ENCODE data around the gene SETDB2.

The SETDB2 gene, protein sequence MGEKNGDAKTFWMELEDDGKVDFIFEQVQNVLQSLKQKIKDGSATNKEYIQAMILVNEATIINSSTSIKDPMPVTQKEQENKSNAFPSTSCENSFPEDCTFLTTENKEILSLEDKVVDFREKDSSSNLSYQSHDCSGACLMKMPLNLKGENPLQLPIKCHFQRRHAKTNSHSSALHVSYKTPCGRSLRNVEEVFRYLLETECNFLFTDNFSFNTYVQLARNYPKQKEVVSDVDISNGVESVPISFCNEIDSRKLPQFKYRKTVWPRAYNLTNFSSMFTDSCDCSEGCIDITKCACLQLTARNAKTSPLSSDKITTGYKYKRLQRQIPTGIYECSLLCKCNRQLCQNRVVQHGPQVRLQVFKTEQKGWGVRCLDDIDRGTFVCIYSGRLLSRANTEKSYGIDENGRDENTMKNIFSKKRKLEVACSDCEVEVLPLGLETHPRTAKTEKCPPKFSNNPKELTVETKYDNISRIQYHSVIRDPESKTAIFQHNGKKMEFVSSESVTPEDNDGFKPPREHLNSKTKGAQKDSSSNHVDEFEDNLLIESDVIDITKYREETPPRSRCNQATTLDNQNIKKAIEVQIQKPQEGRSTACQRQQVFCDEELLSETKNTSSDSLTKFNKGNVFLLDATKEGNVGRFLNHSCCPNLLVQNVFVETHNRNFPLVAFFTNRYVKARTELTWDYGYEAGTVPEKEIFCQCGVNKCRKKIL

DNA sequence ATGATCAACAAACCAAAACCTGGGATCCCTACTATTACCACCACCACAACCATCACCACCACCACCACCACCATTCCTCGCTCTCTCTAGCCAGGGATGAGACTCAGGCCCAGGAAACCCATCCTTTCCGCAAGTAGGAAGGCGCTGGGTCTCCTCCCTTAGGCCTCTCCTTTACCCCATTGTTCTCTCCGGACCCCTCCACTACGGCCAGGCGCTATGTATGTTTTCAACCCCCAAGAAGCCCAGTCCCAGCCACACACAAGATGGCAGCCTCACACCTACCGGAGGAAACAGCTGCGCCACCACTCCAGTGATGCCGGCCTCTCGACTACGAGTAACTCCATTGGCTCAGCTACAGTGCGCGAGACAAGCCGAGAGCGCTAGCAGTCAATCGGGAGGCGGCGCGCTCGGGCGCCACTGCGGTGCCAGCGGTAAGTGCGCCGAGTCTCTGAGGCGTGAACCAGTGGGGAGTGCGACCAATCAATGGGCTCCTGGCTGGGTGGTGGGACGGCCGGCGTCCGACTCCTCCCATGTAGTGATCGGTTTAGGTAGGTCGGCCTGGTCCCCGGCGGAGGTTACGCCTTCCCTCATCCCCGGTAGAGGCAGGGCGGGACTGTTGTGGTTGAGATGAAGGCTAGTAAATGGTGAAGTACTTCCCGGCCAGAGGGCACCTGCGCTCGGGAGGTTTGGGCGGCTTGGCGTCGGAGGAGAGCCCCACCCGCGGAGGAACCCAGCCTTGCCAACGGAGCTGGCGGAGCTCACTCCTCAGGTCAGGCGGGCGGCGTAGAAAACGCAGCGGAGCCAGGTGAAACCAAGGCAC is at the start of gene SETDB2, which contains the start of gene CAB39L:
Gene SETDB2, plus strand, starts transcription at position 571 of the 820 bp plus-strand sequence. CDS start 7,620 bp downstream, outside the sequence.
Gene CAB39L, minus strand, starts transcription at position 361 of the 820 bp plus-strand sequence. CDS start 61,154 bp downstream, outside the sequence.
- DNase-seq (ENCODE audit: low read depth) = peak; percentile 84

DNA sequence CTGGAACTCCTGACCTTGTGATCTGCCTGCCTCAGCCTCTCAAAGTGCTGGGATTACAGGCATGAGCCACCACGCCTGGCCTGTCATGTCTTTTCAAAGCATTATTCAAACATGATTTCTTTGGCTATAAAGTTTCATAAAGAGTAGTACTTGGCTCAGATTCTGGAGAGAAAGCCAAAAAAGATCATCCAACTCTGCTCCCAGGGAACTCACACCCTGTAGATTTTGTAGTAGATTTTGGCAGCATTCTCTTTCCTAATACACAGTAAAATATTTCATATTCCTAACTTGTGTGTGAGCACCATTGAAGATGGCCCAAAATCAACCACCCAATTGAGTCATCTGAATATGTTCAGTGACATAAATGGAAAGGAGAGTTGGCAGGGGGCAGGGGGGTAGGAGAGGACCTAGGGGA is 48.6 kb upstream of the SETDB2 start:
- DNase-seq (ENCODE audit: low read depth) = no peak

DNA sequence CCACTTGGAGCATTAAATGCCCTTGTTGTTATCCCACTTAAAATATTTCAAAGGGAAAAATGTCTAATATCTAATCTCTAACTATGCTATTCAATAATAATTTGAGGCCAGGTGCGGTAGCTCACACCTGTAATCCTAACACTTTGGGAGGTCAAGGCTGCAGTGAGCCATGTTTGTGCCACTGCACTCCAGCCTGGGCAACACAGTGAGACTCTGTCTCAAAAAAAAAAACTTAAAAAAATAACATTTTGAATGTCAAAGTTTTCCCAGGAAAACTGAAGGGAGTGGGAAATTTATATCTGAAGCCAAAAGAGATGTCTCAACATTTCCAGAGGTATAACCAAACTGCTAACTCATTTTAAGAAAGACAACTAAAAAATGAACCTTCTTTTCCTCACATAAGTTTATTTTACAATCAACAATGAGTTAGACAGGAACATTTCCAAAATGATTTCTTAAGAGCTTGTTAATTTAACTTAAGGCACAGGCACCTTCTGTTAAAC is 48.1 kb upstream of the SETDB2 start:
- no peak for DNase-seq (ENCODE audit: low read depth)

DNA sequence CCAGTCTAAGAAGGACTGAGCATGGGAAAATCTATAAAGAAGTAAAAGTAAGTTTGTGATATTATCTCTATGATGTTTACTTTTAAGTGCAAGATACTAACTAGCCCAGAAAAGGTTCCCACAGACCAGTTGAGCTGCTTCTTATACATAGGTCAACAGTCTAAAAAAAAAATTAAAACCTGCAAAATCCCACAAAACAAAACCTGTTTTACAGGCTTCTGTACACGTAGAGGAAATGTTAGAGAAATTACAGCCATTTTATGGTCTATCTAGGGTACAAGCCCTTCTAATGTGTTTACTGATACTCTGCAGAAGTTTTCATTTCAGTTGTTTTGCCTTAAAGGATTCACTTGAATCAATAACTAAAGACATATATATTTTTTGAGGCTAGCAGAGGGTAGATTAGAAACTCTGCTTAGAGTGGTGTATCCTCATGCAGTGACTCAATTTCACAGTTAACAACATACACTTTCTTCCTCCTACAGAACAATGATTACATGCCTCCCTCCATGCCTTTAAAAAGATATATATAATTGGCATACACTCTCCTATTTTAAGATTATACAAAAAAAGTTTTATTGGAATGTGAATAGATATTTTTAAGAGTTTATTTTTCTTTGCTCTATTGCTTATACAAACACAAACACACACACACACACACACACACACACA is 44.1 kb upstream of the SETDB2 start:
- DNase-seq (ENCODE audit: low read depth) = no peak

DNA sequence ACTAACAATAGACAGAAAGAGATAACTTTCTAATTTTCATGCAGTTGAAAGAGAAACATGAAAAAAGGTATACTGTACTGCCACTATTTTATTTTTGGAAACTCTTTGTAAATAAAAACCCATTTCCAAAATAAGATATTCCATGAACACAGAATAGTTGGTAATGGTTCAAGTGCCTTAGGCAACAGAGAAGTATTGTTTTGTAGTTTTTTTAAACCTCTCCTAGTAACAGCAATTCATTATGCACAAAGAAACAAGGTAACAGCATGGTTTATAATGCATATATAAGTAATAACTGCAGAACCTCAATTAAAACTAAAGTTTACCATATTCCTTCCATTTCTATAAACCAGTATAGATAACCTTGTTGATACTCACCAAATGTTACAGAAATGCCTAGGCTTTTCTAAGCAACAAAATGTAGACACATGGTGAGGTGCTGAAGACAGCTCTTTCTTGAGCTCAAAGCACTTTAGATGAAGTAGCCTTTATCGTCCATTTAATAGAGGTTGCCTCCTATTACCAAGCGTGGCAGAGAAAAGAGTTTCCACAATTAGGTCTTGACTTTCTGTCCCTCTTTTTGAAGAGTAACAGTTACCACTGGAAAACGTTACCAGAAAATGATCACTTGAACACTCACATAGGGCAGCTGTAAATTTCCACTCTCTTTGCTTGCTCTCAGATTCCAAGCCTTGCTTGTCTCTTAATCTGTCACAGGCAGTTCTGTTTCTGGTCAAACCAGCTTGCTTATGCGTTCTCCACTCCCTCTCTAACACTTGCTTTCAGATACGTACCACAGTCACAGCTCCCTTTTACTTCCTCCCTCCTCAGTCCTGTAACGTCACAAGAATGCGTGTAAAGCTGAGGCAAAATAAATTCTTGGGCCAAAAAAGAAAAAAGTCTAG is 43.1 kb upstream of the SETDB2 start:
- DNase-seq (ENCODE audit: low read depth) = no peak

DNA sequence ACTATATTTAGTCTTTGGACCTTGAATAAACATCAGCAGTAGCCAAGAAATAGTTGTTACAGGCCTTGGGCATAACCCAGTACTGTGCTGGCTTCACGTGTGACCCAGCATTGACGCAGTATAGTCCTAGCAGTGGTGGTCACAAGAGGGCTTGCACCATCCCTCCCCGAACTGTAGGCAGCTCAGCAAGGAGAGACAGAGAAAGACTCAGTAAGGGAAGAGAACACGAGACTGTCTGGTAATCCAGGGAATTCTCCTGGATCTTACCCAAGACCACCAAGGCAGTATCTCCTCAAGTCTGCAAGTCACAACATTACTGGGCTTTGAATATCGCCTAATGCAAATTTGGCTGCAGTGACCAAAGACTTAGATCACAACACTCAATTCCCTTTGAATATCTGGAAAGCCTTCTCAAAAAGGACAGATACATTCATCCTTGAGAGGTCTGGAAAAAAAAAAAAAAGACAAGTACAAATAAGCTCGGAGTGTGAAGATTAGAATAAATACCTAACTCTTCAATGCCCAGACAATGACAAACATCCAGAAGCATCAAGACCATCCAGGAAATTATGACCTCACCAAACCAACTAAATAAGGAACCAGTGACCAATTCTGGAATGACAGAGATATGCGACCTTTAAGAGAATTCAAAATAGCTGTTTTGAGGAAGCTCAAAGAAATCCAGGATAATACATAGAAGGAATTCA is 39.9 kb upstream of the SETDB2 start:
- DNase-seq (ENCODE audit: low read depth) = no peak

DNA sequence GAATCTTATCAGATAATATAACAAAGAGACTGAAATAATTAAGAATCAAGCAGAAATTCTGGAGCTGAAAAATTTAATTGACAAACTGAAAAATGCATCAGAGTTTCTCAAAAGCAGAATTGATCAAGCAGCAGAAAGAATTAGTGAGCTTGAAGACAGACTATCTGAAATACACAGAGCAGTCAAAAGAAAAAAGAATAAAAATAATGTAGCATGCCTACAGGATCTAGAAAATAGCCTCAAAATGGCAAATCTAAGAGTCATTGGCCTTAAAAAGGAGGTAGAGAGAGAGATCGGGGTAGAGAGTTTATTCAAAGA is 39.4 kb upstream of the SETDB2 start:
- DNase-seq (ENCODE audit: low read depth) = no peak

DNA sequence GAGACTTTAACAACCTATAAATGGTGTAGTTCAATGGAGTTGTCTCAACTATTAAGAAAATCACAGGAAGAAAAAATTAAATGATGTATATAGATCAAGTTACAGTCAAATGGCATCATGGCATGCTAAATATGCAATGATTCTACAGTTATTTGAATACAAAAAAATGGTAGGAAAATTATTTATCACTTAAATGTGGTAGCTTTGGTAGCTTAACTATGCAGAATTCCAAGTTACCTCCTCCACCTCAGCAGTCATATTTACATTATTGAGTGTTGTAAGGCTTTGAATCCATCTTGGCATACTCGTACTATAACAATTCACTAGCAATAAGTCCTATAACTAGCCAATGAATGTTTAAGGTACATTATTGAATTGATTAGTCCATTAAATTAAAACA is 37.0 kb upstream of the SETDB2 start:
- no peak for DNase-seq (ENCODE audit: low read depth)

DNA sequence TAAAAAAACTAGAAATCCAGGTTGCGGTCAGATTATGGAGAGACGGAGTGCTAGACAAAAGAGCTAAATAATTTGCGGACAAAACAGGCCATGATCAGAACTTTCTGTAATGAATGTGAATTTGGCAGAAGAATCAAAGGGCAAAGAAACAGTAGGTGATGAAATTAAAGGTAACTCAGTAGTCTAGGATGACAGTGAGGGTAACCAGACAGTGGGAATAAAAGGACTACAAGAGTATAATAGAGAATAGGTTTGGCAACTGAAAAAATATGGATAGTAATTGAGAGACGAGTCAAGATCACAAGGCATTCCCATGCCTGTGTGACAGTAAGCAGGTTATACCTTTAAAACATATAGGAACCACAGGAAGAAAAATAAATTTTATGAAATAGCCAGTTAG is 36.1 kb upstream of the SETDB2 start:
- DNase-seq (ENCODE audit: low read depth) = no peak

DNA sequence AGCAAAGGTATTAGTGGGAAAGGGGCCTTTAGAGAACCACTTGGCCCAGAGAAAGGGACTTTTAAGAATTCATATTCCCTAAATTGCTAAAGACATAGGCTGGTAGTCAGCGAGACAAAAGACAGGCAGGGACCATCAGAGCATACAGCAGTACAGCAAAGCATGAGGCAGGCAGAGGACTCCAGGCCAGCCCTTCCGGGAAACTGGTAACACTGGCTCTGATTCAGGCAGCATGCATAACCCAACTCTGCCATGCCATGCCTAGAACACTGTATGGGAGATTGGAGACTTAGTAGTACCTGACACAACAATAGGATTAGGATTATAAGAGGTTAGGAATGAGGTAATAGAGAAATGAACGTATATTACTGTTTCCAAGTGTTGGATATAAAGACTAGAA is 35.1 kb upstream of the SETDB2 start:
- no peak for DNase-seq (ENCODE audit: low read depth)

DNA sequence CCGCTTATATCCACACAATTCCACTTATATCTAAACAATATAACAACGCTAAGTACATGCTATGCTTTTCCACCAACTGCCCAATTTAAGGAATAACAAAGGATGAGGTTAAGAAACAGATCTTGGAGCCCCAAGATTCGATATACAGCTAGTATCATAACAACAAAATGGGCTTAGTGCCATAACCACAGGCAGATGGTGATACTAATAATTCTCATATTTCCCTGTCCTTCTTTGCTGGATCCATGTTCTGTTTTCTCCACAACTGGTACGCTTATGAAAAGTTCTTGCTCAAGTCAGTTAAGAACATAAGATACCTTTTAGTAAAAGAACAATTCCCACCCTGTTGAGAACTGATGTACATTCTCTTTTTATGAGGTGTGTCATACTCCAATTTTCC is 34.1 kb upstream of the SETDB2 start:
- no peak for DNase-seq (ENCODE audit: low read depth)

DNA sequence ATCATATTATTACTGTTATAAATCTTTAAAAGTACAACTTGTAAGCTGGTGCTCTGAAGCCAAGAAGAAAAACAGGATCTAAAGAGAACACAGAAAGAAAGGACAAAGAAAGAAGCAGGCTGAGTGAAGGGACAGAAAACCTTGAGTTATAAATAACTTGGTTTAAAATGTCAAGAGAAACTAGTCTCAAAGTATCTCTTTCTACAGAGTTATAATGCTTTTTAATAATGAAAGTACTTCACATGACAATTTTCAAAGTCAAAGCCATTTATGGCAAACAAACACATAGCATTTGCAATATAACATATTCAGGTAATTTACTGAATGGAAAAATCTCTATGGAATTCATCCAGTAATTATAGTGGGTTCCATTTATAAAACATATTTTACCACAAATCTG is 33.6 kb upstream of the SETDB2 start:
- DNase-seq (ENCODE audit: low read depth) = no peak

DNA sequence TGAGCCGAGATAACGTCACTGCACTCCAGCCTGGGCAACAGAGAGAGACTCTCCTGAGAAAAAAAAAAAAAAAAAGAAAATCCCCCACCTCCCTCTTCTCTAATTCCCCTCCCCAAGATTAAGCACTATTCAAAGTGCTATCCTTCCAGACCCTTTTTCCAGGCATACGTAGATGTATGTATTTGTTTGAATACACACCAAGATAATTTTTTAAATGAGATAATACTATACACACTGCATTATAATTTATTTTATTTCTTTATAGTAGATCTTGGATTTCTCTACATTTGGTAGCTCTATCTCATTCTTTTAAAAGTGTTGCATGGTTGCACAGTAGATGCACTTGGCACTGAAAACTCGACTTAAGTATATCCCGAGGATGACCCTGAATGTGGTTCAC is 32.7 kb upstream of the SETDB2 start:
- no peak for DNase-seq (ENCODE audit: low read depth)

DNA sequence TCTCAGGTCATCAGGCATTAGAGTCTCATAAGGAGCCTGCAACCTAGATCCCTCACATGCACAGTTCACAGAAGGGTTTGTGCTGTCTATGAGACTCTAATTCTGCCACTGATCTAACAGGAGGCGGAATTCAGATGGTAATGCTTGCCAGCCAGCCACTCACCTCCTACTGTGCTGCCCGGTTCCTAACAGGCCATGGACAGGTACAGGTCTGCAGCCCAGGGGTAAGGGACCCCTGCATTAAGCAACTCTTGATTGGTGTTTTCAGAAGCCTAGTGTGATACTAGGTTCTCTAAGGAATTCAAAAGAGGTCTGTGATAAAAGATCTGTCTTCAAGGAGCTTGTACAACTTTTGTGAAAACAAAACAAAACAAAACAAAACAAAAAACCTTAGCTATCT is 31.3 kb upstream of the SETDB2 start:
- DNase-seq (ENCODE audit: low read depth) = no peak

DNA sequence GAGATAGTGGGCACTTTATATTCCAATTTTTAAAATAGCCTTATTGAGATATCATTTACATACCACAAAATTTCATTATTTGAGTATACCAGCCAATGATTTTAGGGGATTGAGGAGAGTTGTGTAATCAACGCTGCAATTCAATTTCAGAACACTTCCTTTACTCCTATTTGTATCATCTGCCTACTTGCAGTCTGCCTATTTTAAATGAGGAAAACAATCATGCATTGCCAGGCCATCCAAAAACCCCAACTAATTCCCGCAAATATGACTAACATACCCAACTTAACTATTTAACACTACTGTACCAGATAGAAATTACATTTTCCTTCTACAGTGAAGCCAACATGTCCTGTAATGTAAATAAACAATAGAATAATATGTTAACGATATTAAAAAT is 26.9 kb upstream of the SETDB2 start:
- no peak for DNase-seq (ENCODE audit: low read depth)

DNA sequence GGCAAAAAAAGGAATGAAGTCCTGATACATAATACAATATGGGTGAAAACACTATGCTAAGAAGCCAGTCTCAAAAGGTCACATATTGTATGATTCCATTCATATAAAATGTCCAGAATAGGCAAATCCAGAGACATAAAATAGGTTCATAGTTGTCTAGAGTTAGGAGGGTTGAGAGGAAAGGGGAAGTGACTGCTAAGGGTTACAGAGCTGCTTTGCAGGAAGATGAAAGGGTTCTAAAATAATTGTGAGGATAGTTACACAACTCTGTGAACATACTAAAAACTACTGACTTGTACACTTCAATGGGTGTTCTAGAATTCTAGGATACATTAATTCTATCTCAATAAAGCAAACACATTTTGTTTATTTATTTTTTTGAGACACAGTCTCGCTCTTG is 25.9 kb upstream of the SETDB2 start:
- DNase-seq (ENCODE audit: low read depth) = no peak

DNA sequence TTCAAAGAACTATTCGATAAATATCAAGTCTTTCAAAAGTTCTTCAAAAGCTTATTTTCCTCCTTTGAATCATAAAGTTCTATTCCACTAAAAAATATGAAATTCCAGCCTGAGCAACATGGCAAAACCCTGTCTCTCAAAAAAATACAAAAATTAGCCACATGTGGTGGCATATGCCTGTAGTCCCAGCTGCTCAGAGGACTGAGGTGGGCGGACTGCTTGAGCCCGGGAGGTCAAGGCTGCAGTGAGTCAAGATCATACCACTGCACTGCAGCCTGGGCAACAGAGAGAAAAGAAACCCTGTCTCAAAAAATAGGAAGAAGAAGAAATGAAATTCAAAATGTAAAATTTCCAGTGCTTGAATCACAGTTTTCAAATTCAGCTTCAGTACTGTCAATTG is 24.8 kb upstream of the SETDB2 start:
- no peak for DNase-seq (ENCODE audit: low read depth)

DNA sequence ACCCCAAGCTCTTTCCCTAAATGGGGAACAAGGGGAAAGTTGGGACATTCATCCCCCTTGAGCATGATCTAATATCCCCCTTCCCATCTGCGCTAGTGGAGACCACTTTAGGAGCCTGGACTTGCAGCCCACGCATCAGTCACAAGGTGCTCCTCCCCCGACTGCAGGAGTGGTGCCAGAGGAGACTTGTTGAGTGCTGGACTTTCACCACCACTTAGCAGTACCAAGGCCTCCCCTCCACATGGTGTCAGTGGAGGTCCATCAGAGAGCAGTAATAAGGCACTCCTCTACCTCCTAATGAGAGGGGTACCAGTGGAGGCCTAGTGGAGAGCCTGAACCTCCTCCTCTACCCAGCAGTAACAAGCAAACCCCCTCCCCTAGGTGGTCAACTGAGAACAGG is 22.7 kb upstream of the SETDB2 start:
- no peak for DNase-seq (ENCODE audit: low read depth)

DNA sequence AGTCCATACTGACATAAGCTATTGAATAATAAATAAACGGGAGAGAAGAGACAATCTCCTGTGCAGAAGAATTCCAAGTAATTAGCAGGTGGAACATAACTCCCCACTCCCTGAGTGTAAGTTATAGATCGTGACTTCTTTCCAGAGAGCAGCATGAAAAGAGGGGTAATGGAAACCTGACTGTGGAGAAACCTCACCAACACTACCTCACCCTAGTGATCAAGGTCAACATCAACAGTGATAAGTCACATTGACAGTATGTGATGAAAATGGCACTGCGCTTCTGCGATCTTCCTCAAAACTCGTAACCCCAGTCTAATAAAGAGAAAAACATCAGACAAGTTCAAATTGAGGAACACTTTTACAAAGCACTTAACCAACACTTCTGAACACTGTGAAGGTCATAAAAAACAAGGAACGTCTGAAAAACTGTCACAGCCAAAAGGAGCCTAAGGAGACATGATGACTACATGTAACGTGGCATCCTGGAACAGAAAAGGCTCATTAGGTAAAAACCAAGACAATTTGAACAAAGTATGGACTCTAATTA is 20.0 kb upstream of the SETDB2 start:
- DNase-seq (ENCODE audit: low read depth) = no peak
